Fibroblast of skin of back (primary cell): Measurements from ENCODE around the gene PTEN.
A peak's percentile ranks its signal among the peaks of the same experiment; 100 is the strongest.

Experiments used
- DNase-seq: peaks from one replicate; pipeline ENCODE4 v3.0.0-alpha.2; 2013

Gene PTEN

GRCh38 chr10:87983716-87984115 lies 120.3 kb downstream of the PTEN start:
- no peak for DNase-seq

- DNase-seq = no peak
These were observed 123.8 kb downstream of the PTEN start for GRCh38 chr10:87987206-87987605.

GRCh38 chr10:87991946-87992345 lies 128.5 kb downstream of the PTEN start:
- DNase-seq = no peak

- peak; percentile 80 for DNase-seq
These were observed 141.0 kb downstream of the PTEN start for GRCh38 chr10:88004451-88004850.

- DNase-seq = no peak
These were observed 142.8 kb downstream of the PTEN start for GRCh38 chr10:88006261-88006660.

- DNase-seq = no peak
These were observed 145.5 kb downstream of the PTEN start for GRCh38 chr10:88008866-88009470.

GRCh38 chr10:88012641-88013040 lies 149.2 kb downstream of the PTEN start:
- peak; percentile 56 for DNase-seq

GRCh38 chr10:88017781-88018180 lies 154.4 kb downstream of the PTEN start:
- DNase-seq = no peak

GRCh38 chr10:88019753-88020152 lies 156.3 kb downstream of the PTEN start:
- peak; percentile 84 for DNase-seq
